GM10248 (cell line): Measurements from ENCODE around the gene DNAJA3.
A peak's percentile ranks its signal among the peaks of the same experiment; 100 is the strongest.

Source experiments
- CTCF ChIA-PET: fragments of 300-600 bp; sonication (Branson Sonifier 250); formaldehyde crosslinking; extraction: SDS; loops from one replicate; lab custom pipeline; 2021; ENCODE audit warnings: antibody characterized with exemption; lab: Yijun Ruan, JAX
- POLR2A ChIA-PET: fragments of 350-650 bp; sonication (Branson Sonifier 250); formaldehyde crosslinking; extraction: SDS; loops from one replicate; lab custom pipeline; 2020; ENCODE audit warnings: antibody characterized with exemption; lab: Yijun Ruan, JAX
- DNase-seq: peaks from one replicate; pipeline ENCODE4 v3.0.0; 2012; ENCODE audit errors: extremely low spot score
- TF ChIP-seq, protein P1 (sequence below): IDR thresholded peaks from 2 replicates; pipeline ENCODE4 v1.5.1; 2012; ENCODE audit warnings: mild to moderate bottlenecking, low read depth; ENCODE audit errors: extremely low read depth, missing control alignments, control extremely low read depth

DNAJA3 gene

GRCh38 chr16:4472880-4473279, 47.2 kb downstream of the DNAJA3 start:
- TF ChIP-seq, protein P1, sequence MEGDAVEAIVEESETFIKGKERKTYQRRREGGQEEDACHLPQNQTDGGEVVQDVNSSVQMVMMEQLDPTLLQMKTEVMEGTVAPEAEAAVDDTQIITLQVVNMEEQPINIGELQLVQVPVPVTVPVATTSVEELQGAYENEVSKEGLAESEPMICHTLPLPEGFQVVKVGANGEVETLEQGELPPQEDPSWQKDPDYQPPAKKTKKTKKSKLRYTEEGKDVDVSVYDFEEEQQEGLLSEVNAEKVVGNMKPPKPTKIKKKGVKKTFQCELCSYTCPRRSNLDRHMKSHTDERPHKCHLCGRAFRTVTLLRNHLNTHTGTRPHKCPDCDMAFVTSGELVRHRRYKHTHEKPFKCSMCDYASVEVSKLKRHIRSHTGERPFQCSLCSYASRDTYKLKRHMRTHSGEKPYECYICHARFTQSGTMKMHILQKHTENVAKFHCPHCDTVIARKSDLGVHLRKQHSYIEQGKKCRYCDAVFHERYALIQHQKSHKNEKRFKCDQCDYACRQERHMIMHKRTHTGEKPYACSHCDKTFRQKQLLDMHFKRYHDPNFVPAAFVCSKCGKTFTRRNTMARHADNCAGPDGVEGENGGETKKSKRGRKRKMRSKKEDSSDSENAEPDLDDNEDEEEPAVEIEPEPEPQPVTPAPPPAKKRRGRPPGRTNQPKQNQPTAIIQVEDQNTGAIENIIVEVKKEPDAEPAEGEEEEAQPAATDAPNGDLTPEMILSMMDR: no peak
- ChIA-PET CTCF (interaction anchor here (0.9 to 2.3 kb wide), 4 partner anchors 10 to 34 kb away, joined by 3 to 8 read pairs (median 5); no protein-coding TSS in a partner anchor), POLR2A (no interaction called here)
- no peak for DNase-seq

- ChIA-PET POLR2A (interaction anchor here (1.2 kb wide), 1 partner anchor 13 kb away, joined by 4 read pairs; no protein-coding TSS in a partner anchor), CTCF (interaction anchor here (1.5 to 2.9 kb wide), 3 partner anchors 11 to 142 kb away, joined by 3 to 7 read pairs (median 4); no protein-coding TSS in a partner anchor)
- TF ChIP-seq, protein P1: no peak
- peak; percentile 93 for DNase-seq
Observed at GRCh38 chr16:4474192-4474961, 48.7 kb downstream of the DNAJA3 start, which contains the start of gene NMRAL1. NMRAL1 (minus strand) TSS chr16:4474625; CDS start chr16:4474132, 493 bp downstream.

- POLR2A ChIA-PET: interaction anchor here (0.6 to 1.2 kb wide), 2 partner anchors 19 to 29 kb away, joined by 3 read pairs; no protein-coding TSS in a partner anchor
- TF ChIP-seq, protein P1: peak; percentile 50
- CTCF ChIA-PET: interaction anchor here (1.0 to 2.9 kb wide), 18 partner anchors 9 to 222 kb away, joined by 3 to 9 read pairs (median 4); no protein-coding TSS in a partner anchor
- DNase-seq: peak; percentile 97
Observed at GRCh38 chr16:4475880-4476788, 50.5 kb downstream of the DNAJA3 start, which contains the start of gene HMOX2. HMOX2 (plus strand) TSS chr16:4476398; CDS start chr16:4505525, 29,127 bp downstream.

- DNase-seq: no peak
- ChIA-PET CTCF (interaction anchor here (1.2 to 2.5 kb wide), 7 partner anchors 9 to 224 kb away, joined by 3 to 6 read pairs (median 5); no protein-coding TSS in a partner anchor), POLR2A (no interaction called here)
- TF ChIP-seq, protein P1: no peak
Observed at GRCh38 chr16:4477966-4478365, 52.3 kb downstream of the DNAJA3 start.

- no peak for DNase-seq
- CTCF ChIA-PET: interaction anchor here (1.4 kb wide), 1 partner anchor 15 kb away, joined by 3 read pairs; no protein-coding TSS in a partner anchor
- POLR2A ChIA-PET: no interaction called here
- TF ChIP-seq, protein P1: no peak
Observed at GRCh38 chr16:4481526-4481925, 55.9 kb downstream of the DNAJA3 start.

DNA sequence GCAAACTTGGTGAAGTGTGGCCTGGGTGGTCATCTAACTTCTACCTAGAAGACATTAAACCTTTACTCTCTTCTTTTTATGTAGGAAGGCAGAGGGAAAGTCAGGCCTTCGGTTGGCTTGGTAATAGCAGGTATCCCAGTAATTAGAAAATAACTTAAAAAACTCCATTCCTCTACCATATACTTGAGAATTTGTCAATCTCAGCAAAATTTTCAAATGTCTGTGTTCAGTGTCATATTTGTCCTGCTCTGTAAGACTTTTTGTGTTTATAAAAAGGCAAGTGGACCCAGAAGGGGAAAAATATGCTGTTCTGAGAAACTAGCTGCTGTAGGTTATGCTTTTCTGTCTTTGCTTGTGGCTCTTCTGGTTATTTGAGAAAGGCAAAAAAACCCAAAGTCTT, 56.3 kb downstream of the DNAJA3 start:
- TF ChIP-seq, protein P1: no peak
- ChIA-PET CTCF (interaction anchor here (1.4 kb wide), 1 partner anchor 15 kb away, joined by 3 read pairs; no protein-coding TSS in a partner anchor), POLR2A (no interaction called here)
- no peak for DNase-seq
